ENCODE data around the gene KRT79.

The KRT79 gene

DNA sequence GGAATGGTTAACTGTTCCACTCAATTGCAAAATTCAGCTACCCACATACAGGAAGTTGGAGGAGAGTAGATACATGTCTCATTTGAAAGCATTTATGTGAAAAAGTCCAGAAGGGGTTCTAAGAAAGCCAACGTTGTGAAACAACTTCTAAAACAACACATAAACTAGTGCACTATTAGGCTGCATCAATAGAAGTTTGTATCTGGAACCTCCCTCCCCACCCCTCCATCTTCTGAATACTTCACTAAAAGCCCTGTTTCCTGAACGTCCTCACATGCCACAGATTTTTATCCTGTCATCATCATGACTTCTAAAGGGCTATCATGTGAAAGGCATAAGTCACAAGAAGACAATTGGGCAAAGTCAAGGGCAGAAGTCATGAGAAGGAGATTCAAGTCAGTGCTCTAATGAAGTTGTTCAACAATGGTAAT lies 5.5 kb downstream of the KRT79 start:
- no peaks in the 10 kb centered on the region for H3K9me3 ChIP-seq
- H3K4me3 ChIP-seq (ENCODE audit: low read depth in 1 of 2, low read length in 1 of 2): no peak overlapping the region
- H3K27me3 ChIP-seq: no peaks in the 10 kb centered on the region
- H3K36me3 ChIP-seq: no peaks in the 10 kb centered on the region
- no peak overlapping the region for H3K27ac ChIP-seq
- TF ChIP-seq, protein P1, sequence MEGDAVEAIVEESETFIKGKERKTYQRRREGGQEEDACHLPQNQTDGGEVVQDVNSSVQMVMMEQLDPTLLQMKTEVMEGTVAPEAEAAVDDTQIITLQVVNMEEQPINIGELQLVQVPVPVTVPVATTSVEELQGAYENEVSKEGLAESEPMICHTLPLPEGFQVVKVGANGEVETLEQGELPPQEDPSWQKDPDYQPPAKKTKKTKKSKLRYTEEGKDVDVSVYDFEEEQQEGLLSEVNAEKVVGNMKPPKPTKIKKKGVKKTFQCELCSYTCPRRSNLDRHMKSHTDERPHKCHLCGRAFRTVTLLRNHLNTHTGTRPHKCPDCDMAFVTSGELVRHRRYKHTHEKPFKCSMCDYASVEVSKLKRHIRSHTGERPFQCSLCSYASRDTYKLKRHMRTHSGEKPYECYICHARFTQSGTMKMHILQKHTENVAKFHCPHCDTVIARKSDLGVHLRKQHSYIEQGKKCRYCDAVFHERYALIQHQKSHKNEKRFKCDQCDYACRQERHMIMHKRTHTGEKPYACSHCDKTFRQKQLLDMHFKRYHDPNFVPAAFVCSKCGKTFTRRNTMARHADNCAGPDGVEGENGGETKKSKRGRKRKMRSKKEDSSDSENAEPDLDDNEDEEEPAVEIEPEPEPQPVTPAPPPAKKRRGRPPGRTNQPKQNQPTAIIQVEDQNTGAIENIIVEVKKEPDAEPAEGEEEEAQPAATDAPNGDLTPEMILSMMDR (IDR thresholded peaks at IDR 0.05): no peak
- no peaks in the 10 kb centered on the region for H3K4me1 ChIP-seq (ENCODE audit: control insufficient read depth in 1 of 2, insufficient read depth in 1 of 2, low read depth in 1 of 2, low read length in 1 of 2)

DNA sequence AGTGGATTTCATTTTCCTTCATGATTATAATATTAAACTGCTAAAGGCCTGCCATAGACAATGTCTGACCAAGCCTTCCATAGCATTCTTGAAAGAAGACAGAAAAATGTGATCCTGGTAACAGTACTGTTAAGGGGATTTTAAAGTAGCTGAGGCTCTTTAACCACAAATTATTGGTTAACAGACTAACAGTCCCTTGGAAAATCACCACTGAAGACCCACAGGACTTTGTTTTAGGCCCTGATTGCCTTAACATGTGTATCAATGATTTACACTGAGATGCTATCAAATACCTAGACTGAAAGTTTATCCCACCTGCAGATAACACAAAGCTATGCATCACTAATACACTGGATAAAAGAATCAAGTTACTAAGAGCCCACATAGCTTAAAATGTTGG lies 6.0 kb downstream of the KRT79 start:
- no peaks in the 10 kb centered on the region for H3K36me3 ChIP-seq
- no peaks in the 10 kb centered on the region for H3K4me1 ChIP-seq (ENCODE audit: control insufficient read depth in 1 of 2, insufficient read depth in 1 of 2, low read depth in 1 of 2, low read length in 1 of 2)
- H3K9me3 ChIP-seq: no peaks in the 10 kb centered on the region
- H3K27ac ChIP-seq: no peak overlapping the region
- TF ChIP-seq, protein P1 (IDR thresholded peaks at IDR 0.05): no peak
- H3K4me3 ChIP-seq (ENCODE audit: low read depth in 1 of 2, low read length in 1 of 2): no peak overlapping the region
- H3K27me3 ChIP-seq: no peaks in the 10 kb centered on the region

DNA sequence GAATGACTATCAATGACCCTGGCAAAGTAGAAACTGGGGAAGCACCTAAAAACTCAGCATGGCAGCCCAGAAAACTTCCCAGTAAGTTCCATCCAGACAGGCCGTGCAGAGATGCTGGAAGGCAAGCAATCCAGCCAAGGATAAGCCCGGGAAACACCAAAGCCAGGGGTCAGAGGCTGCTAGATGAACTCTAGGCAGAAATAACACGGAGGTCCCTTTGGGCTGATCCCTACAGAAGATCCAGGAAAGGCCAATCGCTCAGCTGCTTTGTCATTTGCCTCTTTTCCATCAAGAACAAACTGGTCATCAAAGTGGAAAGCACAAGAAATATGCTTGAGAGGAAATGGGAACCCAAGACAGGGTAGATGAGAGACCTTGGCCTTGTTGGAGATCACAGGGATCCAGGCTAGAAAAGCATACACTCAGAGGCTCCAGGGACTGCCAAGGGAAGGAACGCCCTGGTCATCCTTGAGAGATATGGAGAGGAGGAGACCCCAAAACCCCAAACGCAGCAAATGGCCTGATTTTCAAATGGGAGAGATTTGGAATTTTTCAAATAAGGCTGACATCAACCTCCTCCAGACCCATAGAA lies 6.5 kb downstream of the KRT79 start:
- Histone ChIP-seq H3K9me3 (no peaks in the 10 kb centered on the region), H3K4me3 (ENCODE audit: low read depth in 1 of 2, low read length in 1 of 2) (no peak overlapping the region), H3K27ac (no peak overlapping the region), H3K27me3 (no peaks in the 10 kb centered on the region), H3K36me3 (no peaks in the 10 kb centered on the region), H3K4me1 (ENCODE audit: control insufficient read depth in 1 of 2, insufficient read depth in 1 of 2, low read depth in 1 of 2, low read length in 1 of 2) (no peaks in the 10 kb centered on the region)
- TF ChIP-seq, protein P1 (IDR thresholded peaks at IDR 0.05): no peak

DNA sequence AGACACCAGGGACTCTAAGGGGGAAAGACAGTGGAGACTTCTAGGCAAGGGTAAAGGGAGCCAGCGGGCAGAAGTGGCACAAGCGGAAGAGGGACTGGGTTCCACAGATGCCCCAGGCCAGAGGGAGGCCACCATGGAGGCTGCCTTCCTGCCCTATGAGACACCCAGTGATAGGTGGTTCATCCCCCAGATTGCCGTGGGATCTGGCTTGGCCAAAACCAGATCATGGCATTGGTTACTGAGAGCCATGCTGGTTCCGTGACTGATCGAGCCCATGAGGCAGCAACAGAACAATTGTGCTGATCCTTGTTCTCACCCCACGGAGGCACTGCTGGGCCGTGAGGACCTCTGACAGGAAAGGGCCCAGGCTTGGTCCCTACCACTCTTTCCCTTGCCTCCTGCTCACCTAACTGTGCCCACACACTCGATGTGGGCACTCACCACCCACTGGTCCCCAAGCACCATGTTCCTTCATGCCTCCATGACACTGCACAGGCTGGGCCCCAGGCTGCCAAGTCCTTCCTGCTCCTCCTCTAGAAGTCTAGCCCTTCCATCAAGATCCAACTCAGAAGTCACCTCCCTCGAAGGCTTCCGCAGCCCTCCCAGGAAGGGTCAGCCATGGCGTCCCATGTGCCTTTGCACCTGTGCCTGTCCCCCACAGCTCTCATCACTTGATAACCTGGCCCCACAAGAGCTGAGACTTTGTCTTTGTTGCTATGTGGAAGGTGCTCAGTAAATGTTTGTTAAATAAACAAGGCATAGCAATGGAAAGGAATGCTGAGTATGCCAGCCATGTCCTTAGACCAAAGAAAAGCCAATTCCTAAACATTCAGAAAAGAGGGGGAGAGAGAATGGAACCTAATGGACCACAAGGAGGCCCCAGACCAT lies 7.3 kb downstream of the KRT79 start:
- TF ChIP-seq, protein P1 (IDR thresholded peaks at IDR 0.05): no peak
- Histone ChIP-seq H3K4me1 (ENCODE audit: control insufficient read depth in 1 of 2, insufficient read depth in 1 of 2, low read depth in 1 of 2, low read length in 1 of 2) (no peaks in the 10 kb centered on the region), H3K27me3 (no peaks in the 10 kb centered on the region), H3K9me3 (no peaks in the 10 kb centered on the region), H3K4me3 (ENCODE audit: low read depth in 1 of 2, low read length in 1 of 2) (no peak overlapping the region), H3K27ac (no peak overlapping the region), H3K36me3 (no peaks in the 10 kb centered on the region)

DNA sequence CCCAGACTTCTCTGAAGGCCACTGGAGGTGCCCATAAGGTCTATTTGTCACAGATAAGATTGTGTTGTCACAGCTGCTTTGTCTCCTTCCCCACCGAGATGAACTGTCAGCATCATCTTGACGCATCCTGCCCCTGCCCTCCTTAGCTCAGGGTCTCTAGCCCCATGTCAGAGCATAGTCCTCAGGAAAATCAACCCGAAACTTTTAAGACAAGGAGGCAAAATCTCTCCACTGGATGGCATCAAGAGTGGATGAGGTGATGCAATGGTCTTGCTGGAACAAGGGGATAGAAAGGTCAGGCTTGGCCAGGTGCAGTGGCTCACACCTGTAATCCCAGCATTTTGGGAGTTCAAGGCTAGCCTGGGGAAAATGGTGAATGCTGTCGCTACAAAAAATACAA lies 8.2 kb downstream of the KRT79 start:
- Histone ChIP-seq H3K4me3 (ENCODE audit: low read depth in 1 of 2, low read length in 1 of 2) (no peak overlapping the region), H3K27ac (no peak overlapping the region), H3K9me3 (no peaks in the 10 kb centered on the region), H3K27me3 (no peaks in the 10 kb centered on the region), H3K36me3 (no peaks in the 10 kb centered on the region), H3K4me1 (ENCODE audit: control insufficient read depth in 1 of 2, insufficient read depth in 1 of 2, low read depth in 1 of 2, low read length in 1 of 2) (no peaks in the 10 kb centered on the region)
- TF ChIP-seq, protein P1 (IDR thresholded peaks at IDR 0.05): no peak

Measured in neutrophil (primary cell).